Endothelial cell (in vitro differentiated cells): ENCODE data around the gene RNF175. TPM values are rescaled to one million over a fixed set of nuclear protein-coding genes. Genes with fewer than 3 reads are reported as not detected.

Experiments used
- DNase-seq: peaks from one replicate; pipeline ENCODE4 v3.0.0; 2021; ENCODE audit warnings: low spot score
- H3K27ac Mint-ChIP-seq: one replicate; pipeline ENCODE4 v1.8.0; 2021; ENCODE audit warnings: mixed read lengths, inconsistent platforms; ENCODE audit not compliant: unreplicated experiment
- H3K27me3 Mint-ChIP-seq: one replicate; pipeline ENCODE4 v1.8.0; 2021; ENCODE audit warnings: mild to moderate bottlenecking, moderate library complexity, mixed read lengths, inconsistent platforms; ENCODE audit not compliant: unreplicated experiment
- H3K36me3 Mint-ChIP-seq: one replicate; pipeline ENCODE4 v1.8.0; 2021; ENCODE audit warnings: mild to moderate bottlenecking, low read depth, mixed read lengths, inconsistent platforms; ENCODE audit not compliant: unreplicated experiment
- H3K4me1 Mint-ChIP-seq: one replicate; pipeline ENCODE4 v1.8.0; 2021; ENCODE audit warnings: mild to moderate bottlenecking, mixed read lengths, inconsistent platforms; ENCODE audit not compliant: unreplicated experiment
- H3K4me3 Mint-ChIP-seq: one replicate; pipeline ENCODE4 v1.8.0; 2021; ENCODE audit warnings: mild to moderate bottlenecking, mixed read lengths, inconsistent platforms; ENCODE audit not compliant: unreplicated experiment
- H3K9me3 Mint-ChIP-seq: one replicate; pipeline ENCODE4 v1.8.0; 2021; ENCODE audit warnings: mixed read lengths, inconsistent platforms; ENCODE audit not compliant: unreplicated experiment
- total RNA-seq: library from RNA; stranded (reverse); fragmentation: NEBNext Ultra II Directional; extraction: Animal tissue kit (Norgen Biotek cat#: 25700); gene quantifications from one replicate; pipeline ENCODE4 v1.2.1, GENCODE V29; 2021; ENCODE audit not compliant: unreplicated experiment
- TF ChIP-seq, protein P1 (sequence below): fragments of 200-600 bp; sonication (generic); IDR thresholded peaks from one replicate; pipeline ENCODE4 v1.5.0; 2021; ENCODE audit warnings: antibody characterized with exemption; ENCODE audit not compliant: unreplicated experiment

RNF175 gene
- total RNA-seq, 1 donor from 2014 or later, result 0.36 TPM

DNA sequence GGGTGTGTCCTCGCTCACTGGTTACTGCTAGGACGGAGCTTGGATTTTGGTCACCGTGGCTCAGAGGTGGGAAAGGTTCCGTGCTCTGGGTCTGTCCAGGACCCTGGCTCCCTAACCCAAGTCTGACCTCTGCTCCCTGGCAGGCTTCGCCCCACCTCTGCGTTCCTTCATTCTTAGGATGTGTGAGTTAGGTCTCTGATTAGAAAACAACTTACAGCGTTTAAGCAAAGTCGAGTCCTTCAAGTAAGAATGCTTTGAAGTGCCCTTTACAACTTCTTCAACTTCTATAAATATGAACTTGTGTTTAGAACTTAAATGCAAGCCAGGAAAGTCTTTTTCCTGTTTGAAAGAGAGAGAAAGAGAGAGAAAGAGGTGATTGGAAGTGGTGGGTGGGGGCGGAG, 74.9 kb downstream of the RNF175 start:
- peaks cover 14% of the 10 kb centered on the region for H3K27me3 Mint-ChIP-seq
- DNase-seq, result no peak
- H3K36me3 Mint-ChIP-seq, result peaks cover 13% of the 10 kb centered on the region
- no peak overlapping the region for H3K27ac Mint-ChIP-seq
- TF ChIP-seq, protein P1, sequence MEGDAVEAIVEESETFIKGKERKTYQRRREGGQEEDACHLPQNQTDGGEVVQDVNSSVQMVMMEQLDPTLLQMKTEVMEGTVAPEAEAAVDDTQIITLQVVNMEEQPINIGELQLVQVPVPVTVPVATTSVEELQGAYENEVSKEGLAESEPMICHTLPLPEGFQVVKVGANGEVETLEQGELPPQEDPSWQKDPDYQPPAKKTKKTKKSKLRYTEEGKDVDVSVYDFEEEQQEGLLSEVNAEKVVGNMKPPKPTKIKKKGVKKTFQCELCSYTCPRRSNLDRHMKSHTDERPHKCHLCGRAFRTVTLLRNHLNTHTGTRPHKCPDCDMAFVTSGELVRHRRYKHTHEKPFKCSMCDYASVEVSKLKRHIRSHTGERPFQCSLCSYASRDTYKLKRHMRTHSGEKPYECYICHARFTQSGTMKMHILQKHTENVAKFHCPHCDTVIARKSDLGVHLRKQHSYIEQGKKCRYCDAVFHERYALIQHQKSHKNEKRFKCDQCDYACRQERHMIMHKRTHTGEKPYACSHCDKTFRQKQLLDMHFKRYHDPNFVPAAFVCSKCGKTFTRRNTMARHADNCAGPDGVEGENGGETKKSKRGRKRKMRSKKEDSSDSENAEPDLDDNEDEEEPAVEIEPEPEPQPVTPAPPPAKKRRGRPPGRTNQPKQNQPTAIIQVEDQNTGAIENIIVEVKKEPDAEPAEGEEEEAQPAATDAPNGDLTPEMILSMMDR, result no peak
- peaks cover 4% of the 10 kb centered on the region for H3K9me3 Mint-ChIP-seq
- peak overlapping the region; percentile 87 for H3K4me3 Mint-ChIP-seq
- H3K4me1 Mint-ChIP-seq, result peaks cover 9% of the 10 kb centered on the region

DNA sequence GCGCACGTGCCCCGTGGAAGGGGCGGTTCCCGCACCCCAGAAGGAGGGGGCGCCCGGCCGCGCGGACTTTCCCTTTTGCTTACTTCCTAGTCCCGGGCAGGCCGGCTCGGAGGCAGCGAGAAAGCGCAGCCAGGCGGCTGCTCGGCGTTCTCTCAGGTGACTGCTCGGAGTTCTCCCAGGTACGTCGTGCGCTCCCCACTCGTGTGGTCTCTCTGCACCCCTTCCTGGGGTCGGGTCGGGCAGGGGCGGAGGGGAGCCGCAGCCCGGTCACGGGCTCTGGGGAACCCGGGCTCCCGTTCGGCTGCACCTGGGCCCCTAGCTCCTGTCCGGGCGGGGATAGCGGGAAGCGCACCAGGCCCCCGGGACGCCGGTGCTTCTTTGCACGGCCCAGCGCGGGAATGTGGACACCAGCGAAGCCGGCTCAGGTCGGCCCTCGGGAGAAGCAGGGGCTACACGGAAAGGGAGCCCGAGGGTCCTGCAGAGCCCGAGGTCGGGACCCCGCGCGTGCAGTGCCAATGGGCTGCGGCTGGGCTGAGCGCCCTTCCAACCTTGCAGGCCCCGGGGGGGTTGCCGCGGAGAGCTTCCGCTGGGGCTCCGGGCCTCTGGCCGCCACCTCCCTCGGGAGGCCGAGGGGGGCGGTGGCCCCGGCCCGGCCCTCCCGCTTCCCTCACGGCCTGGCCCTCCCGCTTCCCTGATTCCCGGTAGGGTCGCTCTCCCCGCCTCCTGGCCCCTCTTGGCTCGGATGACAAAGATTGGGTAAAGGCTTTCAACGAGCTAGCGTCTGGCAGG, 75.4 kb downstream of the RNF175 start, which contains the start of gene TLR2:
Gene TLR2, plus strand, starts transcription at position 99 of the 789 bp plus-strand sequence. CDS start 18,628 bp downstream, outside the sequence.
- H3K4me1 Mint-ChIP-seq, result peaks cover 9% of the 10 kb centered on the region
- peaks cover 14% of the 10 kb centered on the region for H3K27me3 Mint-ChIP-seq
- DNase-seq, result peak; percentile 47
- H3K4me3 Mint-ChIP-seq, result peak within 1 kb of the TSS; percentile 87
- TF ChIP-seq, protein P1, result no peak
- peaks cover 13% of the 10 kb centered on the region for H3K36me3 Mint-ChIP-seq
- peaks cover 4% of the 10 kb centered on the region for H3K9me3 Mint-ChIP-seq
- H3K27ac Mint-ChIP-seq, result no peak within 1 kb of the TSS

DNA sequence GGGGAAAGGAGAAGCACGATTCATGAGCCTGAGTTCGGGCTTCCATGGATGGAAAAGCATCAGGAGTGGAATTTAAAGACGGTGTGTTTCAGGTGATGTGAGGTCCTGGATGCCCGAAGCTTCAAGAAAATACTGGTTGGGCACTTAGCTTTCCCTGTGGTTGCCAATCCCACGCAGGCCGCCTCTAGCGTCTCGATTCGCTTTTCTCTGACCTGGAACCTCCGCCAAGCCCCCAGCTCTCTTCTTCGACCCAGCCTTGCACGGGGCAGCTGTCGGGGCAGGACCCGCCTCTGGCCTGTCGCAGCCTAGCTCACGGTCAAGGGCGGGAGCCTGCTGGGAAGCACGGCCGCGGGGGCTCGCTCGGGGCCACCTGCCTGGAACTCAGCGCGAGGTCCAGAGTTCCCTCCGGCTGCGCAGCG, 76.1 kb downstream of the RNF175 start:
- TF ChIP-seq, protein P1, result no peak
- no peak for DNase-seq
- H3K27ac Mint-ChIP-seq, result no peak overlapping the region
- H3K36me3 Mint-ChIP-seq, result peaks cover 13% of the 10 kb centered on the region
- H3K4me3 Mint-ChIP-seq, result peak overlapping the region; percentile 84
- peaks cover 14% of the 10 kb centered on the region for H3K27me3 Mint-ChIP-seq
- no peaks in the 10 kb centered on the region for H3K9me3 Mint-ChIP-seq
- H3K4me1 Mint-ChIP-seq, result peaks cover 9% of the 10 kb centered on the region

DNA sequence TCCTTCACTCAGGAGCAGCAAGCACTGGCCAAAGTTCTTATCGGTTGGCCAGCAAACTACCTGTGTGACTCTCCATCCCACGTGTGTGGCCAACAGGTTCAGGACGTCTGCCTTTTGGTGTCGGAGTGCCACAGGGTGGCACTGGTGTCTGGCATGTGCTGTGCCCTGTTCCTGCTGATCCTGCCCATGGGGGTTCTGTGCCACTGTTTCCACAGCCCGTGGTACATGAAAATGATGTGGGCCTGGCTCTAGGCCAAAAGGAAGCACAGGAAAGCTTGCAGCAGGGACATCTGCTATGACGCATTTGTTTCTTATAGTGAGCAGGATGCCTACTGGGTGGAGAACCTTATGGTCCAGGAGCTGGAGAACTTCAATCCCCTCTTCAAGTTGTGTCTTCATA, 80.3 kb downstream of the RNF175 start:
- peaks cover 6% of the 10 kb centered on the region for H3K4me1 Mint-ChIP-seq
- H3K27ac Mint-ChIP-seq, result no peak overlapping the region
- peaks cover 6% of the 10 kb centered on the region for H3K36me3 Mint-ChIP-seq
- no peak for DNase-seq
- TF ChIP-seq, protein P1, result no peak
- H3K9me3 Mint-ChIP-seq, result no peaks in the 10 kb centered on the region
- peaks cover 10% of the 10 kb centered on the region for H3K27me3 Mint-ChIP-seq
- no peak overlapping the region for H3K4me3 Mint-ChIP-seq

DNA sequence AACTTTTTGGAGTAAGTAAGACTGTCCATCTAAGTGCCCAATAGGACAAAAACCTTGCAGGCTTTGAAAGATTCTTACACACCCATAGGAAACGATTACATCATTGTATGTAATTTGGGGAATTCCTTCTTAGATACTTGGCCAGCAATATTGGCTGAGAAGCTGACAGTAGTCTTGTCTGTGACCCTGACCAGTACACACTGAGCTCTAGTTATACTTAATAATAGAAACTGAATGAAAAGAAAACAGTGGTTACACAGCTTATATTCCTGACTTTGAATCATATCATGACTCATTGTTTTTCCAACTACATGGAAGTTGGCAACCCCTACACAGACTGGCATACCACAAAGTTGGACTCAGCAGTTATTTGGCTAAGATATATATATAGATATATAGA, 82.8 kb downstream of the RNF175 start:
- TF ChIP-seq, protein P1, result no peak
- H3K27ac Mint-ChIP-seq, result no peak overlapping the region
- no peaks in the 10 kb centered on the region for H3K4me1 Mint-ChIP-seq
- H3K27me3 Mint-ChIP-seq, result peaks cover 2% of the 10 kb centered on the region
- no peaks in the 10 kb centered on the region for H3K9me3 Mint-ChIP-seq
- no peaks in the 10 kb centered on the region for H3K36me3 Mint-ChIP-seq
- H3K4me3 Mint-ChIP-seq, result no peak overlapping the region
- DNase-seq, result no peak
